DLD1 (cell line): ENCODE measurements around the gene CYP4X1.
"Not testable (repeated sequence)": the region's sequence is repeated elsewhere in the genome, so short reads cannot be mapped to it uniquely, and the experiment has no call there.

Experiments
- in situ Hi-C: cut with HindIII; loops from 2 replicates; pipeline ENCODE4 v1.10.0; 2017; ENCODE audit warnings: low sequenced_read_pairs

CYP4X1 gene

GRCh38 chr1:47023268-47024140 is at the start of gene CYP4X1:
Gene CYP4X1 (plus strand): TSS chr1:47023669. CDS start chr1:47023818, 149 bp downstream.
- in situ Hi-C loops = no loop called here

GRCh38 chr1:46983166-46983829 is 40.2 kb upstream of the CYP4X1 start:
- in situ Hi-C loops = loop anchor here (25.0 kb wide), 1 partner anchor 246 kb away; no protein-coding TSS in a partner anchor

GRCh38 chr1:46983830-46984586 is 39.5 kb upstream of the CYP4X1 start:
- in situ Hi-C loops = loop anchor here (25.0 kb wide), 1 partner anchor 247 kb away; no protein-coding TSS in a partner anchor

- in situ Hi-C loops = loop anchor here (25.0 kb wide), 1 partner anchor 253 kb away; no protein-coding TSS in a partner anchor
Observed at GRCh38 chr1:46990541-46990940, 32.9 kb upstream of the CYP4X1 start.

- in situ Hi-C loops = loop anchor here (25.0 kb wide), 1 partner anchor 254 kb away; no protein-coding TSS in a partner anchor
Observed at GRCh38 chr1:46991083-46991923, 32.2 kb upstream of the CYP4X1 start.

- in situ Hi-C loops = loop anchor here (25.0 kb wide), 1 partner anchor 259 kb away; no protein-coding TSS in a partner anchor
Observed at GRCh38 chr1:46996659-46997281, 26.7 kb upstream of the CYP4X1 start.

- in situ Hi-C loops = no loop called here
Observed at GRCh38 chr1:47002211-47002610, 21.3 kb upstream of the CYP4X1 start.

GRCh38 chr1:47003896-47004403 is 19.5 kb upstream of the CYP4X1 start:
- in situ Hi-C loops = no loop called here

GRCh38 chr1:47006437-47006836 is 17.0 kb upstream of the CYP4X1 start:
- in situ Hi-C loops = not testable (repeated sequence)

GRCh38 chr1:47013293-47013692 is 10.2 kb upstream of the CYP4X1 start:
- in situ Hi-C loops = no loop called here

GRCh38 chr1:47021070-47021469 is 2.4 kb upstream of the CYP4X1 start:
- in situ Hi-C loops = no loop called here

- in situ Hi-C loops = no loop called here
Observed at GRCh38 chr1:47024141-47024801, 802 bp downstream of the CYP4X1 start.

- in situ Hi-C loops = no loop called here
Observed at GRCh38 chr1:47030170-47030805, 6.8 kb downstream of the CYP4X1 start.

- in situ Hi-C loops = no loop called here
Observed at GRCh38 chr1:47031059-47031458, 7.6 kb downstream of the CYP4X1 start.

GRCh38 chr1:47031585-47031984 is 8.1 kb downstream of the CYP4X1 start:
- in situ Hi-C loops = no loop called here

- in situ Hi-C loops = no loop called here
Observed at GRCh38 chr1:47036764-47037163, 13.3 kb downstream of the CYP4X1 start.

GRCh38 chr1:47059376-47059775 is 35.9 kb downstream of the CYP4X1 start:
- in situ Hi-C loops = no loop called here

GRCh38 chr1:47067097-47067594 is 43.7 kb downstream of the CYP4X1 start, which contains the start of gene CYP4Z1:
Gene CYP4Z1 (plus strand): TSS chr1:47067231. CDS start chr1:47067491, 260 bp downstream.
- in situ Hi-C loops = no loop called here
